ENCODE data around the gene SMIM1.

The SMIM1 gene

GRCh38 chr1:3738943-3739342 is 33.6 kb upstream of the SMIM1 start:
- no peak overlapping the region for H3K4me3 ChIP-seq (replicated peaks in 1 of 2; ENCODE audit: low read depth in 2 of 2, low read length in 2 of 2)
- TF ChIP-seq CTCF (IDR thresholded peaks at IDR 0.05; ENCODE audit: low read depth, low read length), result no peak
- DNase-seq (ENCODE audit: low read depth in 2 of 2), result no peak

- H3K4me3 ChIP-seq (replicated peaks in 1 of 2; ENCODE audit: low read depth in 2 of 2, low read length in 2 of 2), result no peak overlapping the region
- no peak for DNase-seq (ENCODE audit: low read depth in 2 of 2)
- TF ChIP-seq CTCF (IDR thresholded peaks at IDR 0.05; ENCODE audit: low read depth, low read length), result no peak
Observed at GRCh38 chr1:3740042-3740441, 32.5 kb upstream of the SMIM1 start.

- DNase-seq (ENCODE audit: low read depth in 2 of 2), result no peak
- TF ChIP-seq CTCF (IDR thresholded peaks at IDR 0.05; ENCODE audit: low read depth, low read length), result no peak
- H3K4me3 ChIP-seq (replicated peaks in 1 of 2; ENCODE audit: low read depth in 2 of 2, low read length in 2 of 2), result no peak overlapping the region
Observed at GRCh38 chr1:3740752-3741151, 31.8 kb upstream of the SMIM1 start.

GRCh38 chr1:3741566-3742438 is 30.7 kb upstream of the SMIM1 start:
- no peak for TF ChIP-seq CTCF (IDR thresholded peaks at IDR 0.05; ENCODE audit: low read depth, low read length)
- H3K4me3 ChIP-seq (replicated peaks in 1 of 2; ENCODE audit: low read depth in 2 of 2, low read length in 2 of 2), result no peak overlapping the region
- DNase-seq (ENCODE audit: low read depth in 2 of 2), result no peak

- TF ChIP-seq CTCF (IDR thresholded peaks at IDR 0.05; ENCODE audit: low read depth, low read length), result no peak
- no peak overlapping the region for H3K4me3 ChIP-seq (replicated peaks in 1 of 2; ENCODE audit: low read depth in 2 of 2, low read length in 2 of 2)
- DNase-seq (ENCODE audit: low read depth in 2 of 2), result peak in 1 of 2 donors; percentile 28
Observed at GRCh38 chr1:3742439-3743298, 29.9 kb upstream of the SMIM1 start.

- TF ChIP-seq CTCF (IDR thresholded peaks at IDR 0.05; ENCODE audit: low read depth, low read length), result no peak
- H3K4me3 ChIP-seq (replicated peaks in 1 of 2; ENCODE audit: low read depth in 2 of 2, low read length in 2 of 2), result no peak overlapping the region
- peak; percentile 42 to 67 for DNase-seq (ENCODE audit: low read depth in 2 of 2)
Observed at GRCh38 chr1:3743421-3743820, 29.1 kb upstream of the SMIM1 start.

All from cardiac fibroblast (primary cell).